Measurements from ENCODE around the gene ABRACL. TPM values are rescaled to one million over a fixed set of nuclear protein-coding genes. Genes with fewer than 3 reads are reported as not detected.

The ABRACL gene
- total RNA-seq, 1 donor from 2014 or later: 66.9 TPM

- H3K27me3 Mint-ChIP-seq (ENCODE audit: low read depth): no peaks in the 10 kb centered on the region
Observed at GRCh38 chr6:139027620-139028182, 844 bp upstream of the ABRACL start.

GRCh38 chr6:139028215-139028657 lies 309 bp upstream of the ABRACL start:
- Mint-ChIP-seq H3K9me3 (no peaks in the 10 kb centered on the region), H3K4me1 (peaks cover 22% of the 10 kb centered on the region), H3K36me3 (ENCODE audit: low read depth) (no peaks in the 10 kb centered on the region), H3K27ac (ENCODE audit: unreplicated experiment) (peak overlapping the region; percentile 97), H3K4me3 (peak overlapping the region; percentile 97), H3K27me3 (ENCODE audit: low read depth) (no peaks in the 10 kb centered on the region)
- DNase-seq (ENCODE audit: low read depth, low spot score): no peak
- no peak for TF ChIP-seq CTCF (conservative IDR thresholded peaks at IDR 0.05)

More at GRCh38 chr6:139027620-139028182, 844 bp upstream of the ABRACL start:
- Mint-ChIP-seq H3K9me3 (no peaks in the 10 kb centered on the region), H3K36me3 (ENCODE audit: low read depth) (no peaks in the 10 kb centered on the region), H3K4me3 (peak overlapping the region; percentile 97), H3K27ac (ENCODE audit: unreplicated experiment) (peak overlapping the region; percentile 97), H3K4me1 (peaks cover 18% of the 10 kb centered on the region)
- no peak for TF ChIP-seq CTCF (conservative IDR thresholded peaks at IDR 0.05)
- DNase-seq (ENCODE audit: low read depth, low spot score): no peak

- TF ChIP-seq CTCF (conservative IDR thresholded peaks at IDR 0.05): no peak
- H3K9me3 Mint-ChIP-seq: no peaks in the 10 kb centered on the region
- peaks cover 27% of the 10 kb centered on the region for H3K4me1 Mint-ChIP-seq
- DNase-seq (ENCODE audit: low read depth, low spot score): peak; percentile 44
- peaks cover 3% of the 10 kb centered on the region for H3K36me3 Mint-ChIP-seq (ENCODE audit: low read depth)
- H3K4me3 Mint-ChIP-seq: no peak overlapping the region
- no peak overlapping the region for H3K27ac Mint-ChIP-seq (ENCODE audit: unreplicated experiment)
- H3K27me3 Mint-ChIP-seq (ENCODE audit: low read depth): no peaks in the 10 kb centered on the region
Observed at GRCh38 chr6:139029470-139030227, 1.1 kb downstream of the ABRACL start.

- H3K4me3 Mint-ChIP-seq: no peak overlapping the region
- H3K4me1 Mint-ChIP-seq: peaks cover 27% of the 10 kb centered on the region
- no peak overlapping the region for H3K27ac Mint-ChIP-seq (ENCODE audit: unreplicated experiment)
- DNase-seq (ENCODE audit: low read depth, low spot score): no peak
- no peaks in the 10 kb centered on the region for H3K27me3 Mint-ChIP-seq (ENCODE audit: low read depth)
- H3K36me3 Mint-ChIP-seq (ENCODE audit: low read depth): peaks cover 3% of the 10 kb centered on the region
- no peak for TF ChIP-seq CTCF (conservative IDR thresholded peaks at IDR 0.05)
- H3K9me3 Mint-ChIP-seq: no peaks in the 10 kb centered on the region
Observed at GRCh38 chr6:139030228-139030963, 1.9 kb downstream of the ABRACL start.

- H3K4me1 Mint-ChIP-seq: peaks cover 11% of the 10 kb centered on the region
- H3K36me3 Mint-ChIP-seq (ENCODE audit: low read depth): peaks cover 23% of the 10 kb centered on the region
- no peak overlapping the region for H3K27ac Mint-ChIP-seq (ENCODE audit: unreplicated experiment)
- no peak overlapping the region for H3K4me3 Mint-ChIP-seq
- H3K9me3 Mint-ChIP-seq: no peaks in the 10 kb centered on the region
- DNase-seq (ENCODE audit: low read depth, low spot score): no peak
- TF ChIP-seq CTCF (conservative IDR thresholded peaks at IDR 0.05): no peak
- no peaks in the 10 kb centered on the region for H3K27me3 Mint-ChIP-seq (ENCODE audit: low read depth)
Observed at GRCh38 chr6:139037490-139037889, 8.9 kb downstream of the ABRACL start.
